GM23338 (cell line): ENCODE data around the gene ALDH2.

ENCODE experiments used
- CREB1 ChIP-seq: fragments of 250-450 bp; sonication (Bioruptor Pico); IDR thresholded peaks from 2 replicates; pipeline ENCODE4 v1.5.0; 2020; ENCODE audit warnings: low read depth, mild to moderate bottlenecking, moderate library complexity
- EZH2 ChIP-seq: fragments of 200-600 bp; sonication (generic); IDR thresholded peaks from one replicate; pipeline ENCODE4 v1.8.0; 2017; ENCODE audit warnings: antibody characterized with exemption, mild to moderate bottlenecking, low read depth; ENCODE audit not compliant: unreplicated experiment
- EZH2phosphoT487 ChIP-seq: fragments of 200-600 bp; sonication (generic); IDR thresholded peaks from one replicate; pipeline ENCODE4 v1.8.1; 2018; ENCODE audit warnings: antibody characterized with exemption; ENCODE audit not compliant: unreplicated experiment
- JUNB ChIP-seq: IDR thresholded peaks from one replicate; pipeline ENCODE4 v1.6.1; 2016; ENCODE audit warnings: antibody characterized with exemption; ENCODE audit not compliant: unreplicated experiment
- POLR2AphosphoS5 ChIP-seq: IDR thresholded peaks from 2 replicates; pipeline ENCODE4 v1.6.1; 2016; ENCODE audit warnings: antibody characterized with exemption, low read depth
- ZNF114 ChIP-seq: fragments of 250-450 bp; sonication (Bioruptor Pico); IDR thresholded peaks from 2 replicates; pipeline ENCODE4 v1.5.0; 2020; ENCODE audit warnings: mild to moderate bottlenecking, moderate library complexity
- TF ChIP-seq, protein P1 (sequence below), 2 experiments: fragments of 200-600 bp in 1 of 2; sonication (generic) in 1 of 2; conservative IDR thresholded peaks; 2 replicates each; pipeline versions ENCODE4 v1.5.1 to v1.6.1; 2016 to 2017; ENCODE audit warnings: antibody characterized with exemption in 2 of 2, low read depth in 2 of 2, mild to moderate bottlenecking in 2 of 2, moderate library complexity in 1 of 2
- TF ChIP-seq, protein P2 (sequence below): IDR thresholded peaks from 2 replicates; pipeline ENCODE4 v1.6.1; 2016; ENCODE audit warnings: antibody characterized with exemption
- TF ChIP-seq, protein P3 (sequence below): IDR thresholded peaks from one replicate; pipeline ENCODE4 v1.6.1; 2018; ENCODE audit warnings: antibody characterized with exemption; ENCODE audit not compliant: unreplicated experiment
- TF ChIP-seq, protein P4 (sequence below): fragments of 250-450 bp; sonication (Bioruptor Pico); IDR thresholded peaks from 2 replicates; pipeline ENCODE4 v1.5.0; 2020; ENCODE audit warnings: mild to moderate bottlenecking, moderate library complexity

DNA sequence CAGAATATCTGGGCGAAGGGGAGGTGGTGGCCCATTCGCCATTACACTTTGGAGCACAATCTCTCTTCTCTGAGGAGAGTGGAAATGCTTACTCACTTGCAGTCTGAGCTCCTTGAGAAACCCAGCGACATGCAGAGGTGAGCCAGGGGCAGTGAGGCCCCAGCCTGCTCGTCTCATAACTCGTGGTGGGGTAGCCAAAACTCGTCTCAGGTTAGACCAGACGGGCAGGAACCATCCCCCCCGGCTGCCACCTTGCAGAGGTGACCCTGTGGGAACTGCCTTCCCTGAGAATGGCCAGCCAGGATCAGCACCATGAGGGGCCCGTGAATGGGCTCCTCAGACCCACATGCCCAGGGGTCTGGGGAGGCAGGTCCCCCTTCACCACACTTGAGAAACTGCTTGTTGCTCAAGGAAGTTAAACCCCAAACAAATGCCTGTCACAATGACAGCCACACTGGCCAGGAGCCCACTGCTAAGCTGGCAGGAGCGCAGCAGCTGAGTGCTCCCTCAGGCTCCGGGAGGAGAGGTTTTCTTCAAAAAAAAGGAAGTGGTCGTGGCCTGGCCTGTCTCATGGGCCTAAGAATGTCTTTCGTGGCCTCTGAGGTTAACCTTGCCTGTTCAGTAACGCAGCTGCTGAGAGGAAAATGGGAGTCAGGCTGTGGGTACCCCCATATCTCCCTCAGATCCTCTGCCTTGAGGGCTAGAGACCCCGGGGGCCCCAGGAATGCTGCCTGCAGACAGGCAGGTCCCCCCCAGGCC lies 9.2 kb upstream of the ALDH2 start:
- TF ChIP-seq, protein P1, sequence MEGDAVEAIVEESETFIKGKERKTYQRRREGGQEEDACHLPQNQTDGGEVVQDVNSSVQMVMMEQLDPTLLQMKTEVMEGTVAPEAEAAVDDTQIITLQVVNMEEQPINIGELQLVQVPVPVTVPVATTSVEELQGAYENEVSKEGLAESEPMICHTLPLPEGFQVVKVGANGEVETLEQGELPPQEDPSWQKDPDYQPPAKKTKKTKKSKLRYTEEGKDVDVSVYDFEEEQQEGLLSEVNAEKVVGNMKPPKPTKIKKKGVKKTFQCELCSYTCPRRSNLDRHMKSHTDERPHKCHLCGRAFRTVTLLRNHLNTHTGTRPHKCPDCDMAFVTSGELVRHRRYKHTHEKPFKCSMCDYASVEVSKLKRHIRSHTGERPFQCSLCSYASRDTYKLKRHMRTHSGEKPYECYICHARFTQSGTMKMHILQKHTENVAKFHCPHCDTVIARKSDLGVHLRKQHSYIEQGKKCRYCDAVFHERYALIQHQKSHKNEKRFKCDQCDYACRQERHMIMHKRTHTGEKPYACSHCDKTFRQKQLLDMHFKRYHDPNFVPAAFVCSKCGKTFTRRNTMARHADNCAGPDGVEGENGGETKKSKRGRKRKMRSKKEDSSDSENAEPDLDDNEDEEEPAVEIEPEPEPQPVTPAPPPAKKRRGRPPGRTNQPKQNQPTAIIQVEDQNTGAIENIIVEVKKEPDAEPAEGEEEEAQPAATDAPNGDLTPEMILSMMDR (conservative IDR thresholded peaks at IDR 0.05; ENCODE audit: low read depth in 2 of 2) = no peak
- TF ChIP-seq EZH2phosphoT487 (no peak), POLR2AphosphoS5 (no peak), EZH2 (no peak), CREB1 (CRISPR knock-in tag) (no peak), JUNB (no peak), ZNF114 (CRISPR knock-in tag) (no peak)
- TF ChIP-seq, protein P2, sequence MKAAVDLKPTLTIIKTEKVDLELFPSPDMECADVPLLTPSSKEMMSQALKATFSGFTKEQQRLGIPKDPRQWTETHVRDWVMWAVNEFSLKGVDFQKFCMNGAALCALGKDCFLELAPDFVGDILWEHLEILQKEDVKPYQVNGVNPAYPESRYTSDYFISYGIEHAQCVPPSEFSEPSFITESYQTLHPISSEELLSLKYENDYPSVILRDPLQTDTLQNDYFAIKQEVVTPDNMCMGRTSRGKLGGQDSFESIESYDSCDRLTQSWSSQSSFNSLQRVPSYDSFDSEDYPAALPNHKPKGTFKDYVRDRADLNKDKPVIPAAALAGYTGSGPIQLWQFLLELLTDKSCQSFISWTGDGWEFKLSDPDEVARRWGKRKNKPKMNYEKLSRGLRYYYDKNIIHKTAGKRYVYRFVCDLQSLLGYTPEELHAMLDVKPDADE = no peak
- TF ChIP-seq, protein P3, sequence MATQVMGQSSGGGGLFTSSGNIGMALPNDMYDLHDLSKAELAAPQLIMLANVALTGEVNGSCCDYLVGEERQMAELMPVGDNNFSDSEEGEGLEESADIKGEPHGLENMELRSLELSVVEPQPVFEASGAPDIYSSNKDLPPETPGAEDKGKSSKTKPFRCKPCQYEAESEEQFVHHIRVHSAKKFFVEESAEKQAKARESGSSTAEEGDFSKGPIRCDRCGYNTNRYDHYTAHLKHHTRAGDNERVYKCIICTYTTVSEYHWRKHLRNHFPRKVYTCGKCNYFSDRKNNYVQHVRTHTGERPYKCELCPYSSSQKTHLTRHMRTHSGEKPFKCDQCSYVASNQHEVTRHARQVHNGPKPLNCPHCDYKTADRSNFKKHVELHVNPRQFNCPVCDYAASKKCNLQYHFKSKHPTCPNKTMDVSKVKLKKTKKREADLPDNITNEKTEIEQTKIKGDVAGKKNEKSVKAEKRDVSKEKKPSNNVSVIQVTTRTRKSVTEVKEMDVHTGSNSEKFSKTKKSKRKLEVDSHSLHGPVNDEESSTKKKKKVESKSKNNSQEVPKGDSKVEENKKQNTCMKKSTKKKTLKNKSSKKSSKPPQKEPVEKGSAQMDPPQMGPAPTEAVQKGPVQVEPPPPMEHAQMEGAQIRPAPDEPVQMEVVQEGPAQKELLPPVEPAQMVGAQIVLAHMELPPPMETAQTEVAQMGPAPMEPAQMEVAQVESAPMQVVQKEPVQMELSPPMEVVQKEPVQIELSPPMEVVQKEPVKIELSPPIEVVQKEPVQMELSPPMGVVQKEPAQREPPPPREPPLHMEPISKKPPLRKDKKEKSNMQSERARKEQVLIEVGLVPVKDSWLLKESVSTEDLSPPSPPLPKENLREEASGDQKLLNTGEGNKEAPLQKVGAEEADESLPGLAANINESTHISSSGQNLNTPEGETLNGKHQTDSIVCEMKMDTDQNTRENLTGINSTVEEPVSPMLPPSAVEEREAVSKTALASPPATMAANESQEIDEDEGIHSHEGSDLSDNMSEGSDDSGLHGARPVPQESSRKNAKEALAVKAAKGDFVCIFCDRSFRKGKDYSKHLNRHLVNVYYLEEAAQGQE = no peak
- TF ChIP-seq, protein P4, sequence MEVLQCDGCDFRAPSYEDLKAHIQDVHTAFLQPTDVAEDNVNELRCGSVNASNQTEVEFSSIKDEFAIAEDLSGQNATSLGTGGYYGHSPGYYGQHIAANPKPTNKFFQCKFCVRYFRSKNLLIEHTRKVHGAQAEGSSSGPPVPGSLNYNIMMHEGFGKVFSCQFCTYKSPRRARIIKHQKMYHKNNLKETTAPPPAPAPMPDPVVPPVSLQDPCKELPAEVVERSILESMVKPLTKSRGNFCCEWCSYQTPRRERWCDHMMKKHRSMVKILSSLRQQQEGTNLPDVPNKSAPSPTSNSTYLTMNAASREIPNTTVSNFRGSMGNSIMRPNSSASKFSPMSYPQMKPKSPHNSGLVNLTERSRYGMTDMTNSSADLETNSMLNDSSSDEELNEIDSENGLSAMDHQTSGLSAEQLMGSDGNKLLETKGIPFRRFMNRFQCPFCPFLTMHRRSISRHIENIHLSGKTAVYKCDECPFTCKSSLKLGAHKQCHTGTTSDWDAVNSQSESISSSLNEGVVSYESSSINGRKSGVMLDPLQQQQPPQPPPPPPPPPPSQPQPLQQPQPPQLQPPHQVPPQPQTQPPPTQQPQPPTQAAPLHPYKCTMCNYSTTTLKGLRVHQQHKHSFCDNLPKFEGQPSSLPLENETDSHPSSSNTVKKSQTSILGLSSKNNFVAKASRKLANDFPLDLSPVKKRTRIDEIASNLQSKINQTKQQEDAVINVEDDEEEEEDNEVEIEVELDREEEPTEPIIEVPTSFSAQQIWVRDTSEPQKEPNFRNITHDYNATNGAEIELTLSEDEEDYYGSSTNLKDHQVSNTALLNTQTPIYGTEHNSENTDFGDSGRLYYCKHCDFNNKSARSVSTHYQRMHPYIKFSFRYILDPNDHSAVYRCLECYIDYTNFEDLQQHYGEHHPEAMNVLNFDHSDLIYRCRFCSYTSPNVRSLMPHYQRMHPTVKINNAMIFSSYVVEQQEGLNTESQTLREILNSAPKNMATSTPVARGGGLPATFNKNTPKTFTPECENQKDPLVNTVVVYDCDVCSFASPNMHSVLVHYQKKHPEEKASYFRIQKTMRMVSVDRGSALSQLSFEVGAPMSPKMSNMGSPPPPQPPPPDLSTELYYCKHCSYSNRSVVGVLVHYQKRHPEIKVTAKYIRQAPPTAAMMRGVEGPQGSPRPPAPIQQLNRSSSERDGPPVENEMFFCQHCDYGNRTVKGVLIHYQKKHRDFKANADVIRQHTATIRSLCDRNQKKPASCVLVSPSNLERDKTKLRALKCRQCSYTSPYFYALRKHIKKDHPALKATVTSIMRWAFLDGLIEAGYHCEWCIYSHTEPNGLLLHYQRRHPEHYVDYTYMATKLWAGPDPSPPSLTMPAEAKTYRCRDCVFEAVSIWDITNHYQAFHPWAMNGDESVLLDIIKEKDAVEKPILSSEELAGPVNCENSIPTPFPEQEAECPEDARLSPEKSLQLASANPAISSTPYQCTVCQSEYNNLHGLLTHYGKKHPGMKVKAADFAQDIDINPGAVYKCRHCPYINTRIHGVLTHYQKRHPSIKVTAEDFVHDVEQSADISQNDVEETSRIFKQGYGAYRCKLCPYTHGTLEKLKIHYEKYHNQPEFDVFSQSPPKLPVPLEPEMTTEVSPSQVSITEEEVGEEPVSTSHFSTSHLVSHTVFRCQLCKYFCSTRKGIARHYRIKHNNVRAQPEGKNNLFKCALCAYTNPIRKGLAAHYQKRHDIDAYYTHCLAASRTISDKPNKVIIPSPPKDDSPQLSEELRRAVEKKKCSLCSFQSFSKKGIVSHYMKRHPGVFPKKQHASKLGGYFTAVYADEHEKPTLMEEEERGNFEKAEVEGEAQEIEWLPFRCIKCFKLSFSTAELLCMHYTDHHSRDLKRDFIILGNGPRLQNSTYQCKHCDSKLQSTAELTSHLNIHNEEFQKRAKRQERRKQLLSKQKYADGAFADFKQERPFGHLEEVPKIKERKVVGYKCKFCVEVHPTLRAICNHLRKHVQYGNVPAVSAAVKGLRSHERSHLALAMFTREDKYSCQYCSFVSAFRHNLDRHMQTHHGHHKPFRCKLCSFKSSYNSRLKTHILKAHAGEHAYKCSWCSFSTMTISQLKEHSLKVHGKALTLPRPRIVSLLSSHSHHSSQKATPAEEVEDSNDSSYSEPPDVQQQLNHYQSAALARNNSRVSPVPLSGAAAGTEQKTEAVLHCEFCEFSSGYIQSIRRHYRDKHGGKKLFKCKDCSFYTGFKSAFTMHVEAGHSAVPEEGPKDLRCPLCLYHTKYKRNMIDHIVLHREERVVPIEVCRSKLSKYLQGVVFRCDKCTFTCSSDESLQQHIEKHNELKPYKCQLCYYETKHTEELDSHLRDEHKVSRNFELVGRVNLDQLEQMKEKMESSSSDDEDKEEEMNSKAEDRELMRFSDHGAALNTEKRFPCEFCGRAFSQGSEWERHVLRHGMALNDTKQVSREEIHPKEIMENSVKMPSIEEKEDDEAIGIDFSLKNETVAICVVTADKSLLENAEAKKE (CRISPR knock-in tag) = no peak
